ENCODE measurements around the gene TMTC1.

DNA sequence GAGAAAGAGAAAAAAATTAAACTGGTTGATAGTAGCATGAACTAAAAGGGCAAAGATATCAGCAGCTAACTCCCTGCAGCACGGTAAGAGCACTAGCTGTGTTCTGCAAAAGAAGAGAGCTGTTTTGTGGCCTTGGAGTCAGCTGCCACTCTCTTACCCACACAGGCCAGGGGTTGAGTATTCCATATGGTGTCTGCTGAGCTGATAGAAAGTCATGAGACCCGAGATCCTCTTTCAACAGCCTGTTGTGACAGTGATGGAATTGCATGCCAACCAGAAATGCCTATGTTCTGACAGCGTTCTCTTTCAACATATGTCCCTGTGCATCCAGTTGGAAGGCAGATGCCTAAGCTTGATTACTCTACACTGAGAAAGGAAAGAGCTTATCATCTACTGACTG lies 39.9 kb downstream of the TMTC1 start:
- TF ChIP-seq, protein P1, sequence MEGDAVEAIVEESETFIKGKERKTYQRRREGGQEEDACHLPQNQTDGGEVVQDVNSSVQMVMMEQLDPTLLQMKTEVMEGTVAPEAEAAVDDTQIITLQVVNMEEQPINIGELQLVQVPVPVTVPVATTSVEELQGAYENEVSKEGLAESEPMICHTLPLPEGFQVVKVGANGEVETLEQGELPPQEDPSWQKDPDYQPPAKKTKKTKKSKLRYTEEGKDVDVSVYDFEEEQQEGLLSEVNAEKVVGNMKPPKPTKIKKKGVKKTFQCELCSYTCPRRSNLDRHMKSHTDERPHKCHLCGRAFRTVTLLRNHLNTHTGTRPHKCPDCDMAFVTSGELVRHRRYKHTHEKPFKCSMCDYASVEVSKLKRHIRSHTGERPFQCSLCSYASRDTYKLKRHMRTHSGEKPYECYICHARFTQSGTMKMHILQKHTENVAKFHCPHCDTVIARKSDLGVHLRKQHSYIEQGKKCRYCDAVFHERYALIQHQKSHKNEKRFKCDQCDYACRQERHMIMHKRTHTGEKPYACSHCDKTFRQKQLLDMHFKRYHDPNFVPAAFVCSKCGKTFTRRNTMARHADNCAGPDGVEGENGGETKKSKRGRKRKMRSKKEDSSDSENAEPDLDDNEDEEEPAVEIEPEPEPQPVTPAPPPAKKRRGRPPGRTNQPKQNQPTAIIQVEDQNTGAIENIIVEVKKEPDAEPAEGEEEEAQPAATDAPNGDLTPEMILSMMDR (conservative IDR thresholded peaks at IDR 0.05; ENCODE audit: low read depth, low read length) = no peak
- no peak for TF ChIP-seq EZH2 (IDR thresholded peaks at IDR 0.05; ENCODE audit: borderline replicate concordance, low read depth, low read length, poor library complexity, severe bottlenecking)
